Activated T-cell treated with anti-CD3 and anti-CD28 coated beads for 1 hour (primary cell): ENCODE data around the gene FAM185A.
"Not testable (repeated sequence)": the region's sequence is repeated elsewhere in the genome, so short reads cannot be mapped to it uniquely, and the experiment has no call there.

Experiments
- DNase-seq: peaks from one replicate; pipeline ENCODE4 v3.0.0-alpha.2; 2020; ENCODE audit warnings: low read depth

The FAM185A gene

GRCh38 chr7:102830197-102830596 lies 81.4 kb downstream of the FAM185A start:
- no peak for DNase-seq

GRCh38 chr7:102832674-102833073 lies 83.9 kb downstream of the FAM185A start:
- DNase-seq = no peak

- DNase-seq = no peak
Measured at GRCh38 chr7:102833343-102833742, 84.5 kb downstream of the FAM185A start.

GRCh38 chr7:102834466-102834865 lies 85.7 kb downstream of the FAM185A start:
- DNase-seq = no peak

GRCh38 chr7:102834999-102835398 lies 86.2 kb downstream of the FAM185A start:
- no peak for DNase-seq

GRCh38 chr7:102836191-102836919 lies 87.6 kb downstream of the FAM185A start:
- no peak for DNase-seq

GRCh38 chr7:102836977-102837376 lies 88.2 kb downstream of the FAM185A start:
- DNase-seq = no peak

- no peak for DNase-seq
Measured at GRCh38 chr7:102837802-102838201, 89.0 kb downstream of the FAM185A start.

- DNase-seq = not testable (repeated sequence)
Measured at GRCh38 chr7:102838572-102839101, 89.8 kb downstream of the FAM185A start.

GRCh38 chr7:102840404-102840803 lies 91.6 kb downstream of the FAM185A start:
- DNase-seq = no peak

- DNase-seq = no peak
Measured at GRCh38 chr7:102841290-102841689, 92.5 kb downstream of the FAM185A start.

- DNase-seq = no peak
Measured at GRCh38 chr7:102842284-102842683, 93.5 kb downstream of the FAM185A start.

- no peak for DNase-seq
Measured at GRCh38 chr7:102843850-102844249, 95.1 kb downstream of the FAM185A start.

- DNase-seq = no peak
Measured at GRCh38 chr7:102845346-102845745, 96.5 kb downstream of the FAM185A start.

- no peak for DNase-seq
Measured at GRCh38 chr7:102849079-102849478, 100.3 kb downstream of the FAM185A start.

GRCh38 chr7:102849538-102849937 lies 100.7 kb downstream of the FAM185A start:
- DNase-seq = no peak

- no peak for DNase-seq
Measured at GRCh38 chr7:102856036-102856435, 107.2 kb downstream of the FAM185A start.
